ENCODE results near the gene ZNF730. TPM values are rescaled to one million over a fixed set of nuclear protein-coding genes. Genes with fewer than 3 reads are reported as not detected.
"Not testable (repeated sequence)": the region's sequence is repeated elsewhere in the genome, so short reads cannot be mapped to it uniquely, and the experiment has no call there.

The ZNF730 gene
- total RNA-seq, 4 donors from 2014 or later, result 6.3 TPM; not detected in 3

DNA sequence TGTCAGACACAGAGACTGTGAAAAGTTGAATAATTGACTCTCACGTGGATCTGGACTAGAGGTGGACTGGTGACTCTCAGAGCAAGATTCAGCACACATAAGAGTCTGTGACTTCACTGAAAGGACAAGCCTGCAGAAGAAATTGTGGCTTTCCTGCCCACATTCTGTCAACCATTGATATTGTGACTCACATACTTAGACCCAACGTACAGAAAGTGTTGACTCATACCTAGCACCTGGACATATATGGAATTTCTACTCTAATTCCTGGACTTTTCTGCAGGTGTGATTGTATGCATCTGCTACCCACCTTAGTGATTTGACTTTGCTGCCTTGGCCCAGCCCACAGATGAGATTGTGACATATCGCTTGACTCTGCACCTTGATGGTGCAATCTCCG, 15.6 kb upstream of the ZNF730 start:
- H3K4me3 ChIP-seq, result no peak overlapping the region
- H3K9me3 ChIP-seq, result peaks cover 0 to 16% (median 0%) of the 10 kb centered on the region in 4 donors
- 94 to 97% methylated on average over 4 of the region's 4 CpGs for WGBS, 2 donors
- no peaks in the 10 kb centered on the region for H3K36me3 ChIP-seq
- H3K27ac ChIP-seq, result no peak overlapping the region
- no peaks in the 10 kb centered on the region for H3K4me1 ChIP-seq
- TF ChIP-seq, protein P1, sequence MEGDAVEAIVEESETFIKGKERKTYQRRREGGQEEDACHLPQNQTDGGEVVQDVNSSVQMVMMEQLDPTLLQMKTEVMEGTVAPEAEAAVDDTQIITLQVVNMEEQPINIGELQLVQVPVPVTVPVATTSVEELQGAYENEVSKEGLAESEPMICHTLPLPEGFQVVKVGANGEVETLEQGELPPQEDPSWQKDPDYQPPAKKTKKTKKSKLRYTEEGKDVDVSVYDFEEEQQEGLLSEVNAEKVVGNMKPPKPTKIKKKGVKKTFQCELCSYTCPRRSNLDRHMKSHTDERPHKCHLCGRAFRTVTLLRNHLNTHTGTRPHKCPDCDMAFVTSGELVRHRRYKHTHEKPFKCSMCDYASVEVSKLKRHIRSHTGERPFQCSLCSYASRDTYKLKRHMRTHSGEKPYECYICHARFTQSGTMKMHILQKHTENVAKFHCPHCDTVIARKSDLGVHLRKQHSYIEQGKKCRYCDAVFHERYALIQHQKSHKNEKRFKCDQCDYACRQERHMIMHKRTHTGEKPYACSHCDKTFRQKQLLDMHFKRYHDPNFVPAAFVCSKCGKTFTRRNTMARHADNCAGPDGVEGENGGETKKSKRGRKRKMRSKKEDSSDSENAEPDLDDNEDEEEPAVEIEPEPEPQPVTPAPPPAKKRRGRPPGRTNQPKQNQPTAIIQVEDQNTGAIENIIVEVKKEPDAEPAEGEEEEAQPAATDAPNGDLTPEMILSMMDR (IDR thresholded peaks at IDR 0.05), result no peak
- no peak for TF ChIP-seq POLR2A (IDR thresholded peaks at IDR 0.05)
- no peak for TF ChIP-seq EP300 (IDR thresholded peaks at IDR 0.05)
- no peaks in the 10 kb centered on the region for H3K27me3 ChIP-seq
- no peak for DNase-seq (ENCODE audit: low spot score in 2 of 2)

DNA sequence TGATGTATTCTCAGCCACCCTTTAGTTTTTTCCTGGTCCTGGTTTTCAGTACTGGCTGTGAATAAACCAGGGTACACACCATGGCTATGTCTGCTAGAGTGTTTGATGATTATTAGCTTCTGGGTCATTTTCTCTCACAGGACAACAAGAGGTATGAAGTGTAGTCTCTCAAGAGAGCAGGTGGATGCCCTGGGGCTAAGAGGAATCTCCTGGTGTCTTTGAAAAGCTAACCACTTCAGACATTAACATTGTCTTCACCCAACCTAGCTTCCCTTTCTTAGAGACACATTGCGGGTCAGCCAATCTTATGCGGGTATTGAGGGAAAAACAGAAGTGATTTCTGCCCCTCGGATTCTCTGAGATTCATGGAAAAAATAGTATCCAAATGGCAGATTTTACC, 1.6 kb downstream of the ZNF730 start:
- TF ChIP-seq POLR2A (IDR thresholded peaks at IDR 0.05), result no peak
- TF ChIP-seq EP300 (IDR thresholded peaks at IDR 0.05), result no peak
- TF ChIP-seq, protein P1 (IDR thresholded peaks at IDR 0.05), result no peak
- no peak overlapping the region for H3K4me3 ChIP-seq
- H3K27ac ChIP-seq, result no peak overlapping the region
- H3K4me1 ChIP-seq, result peaks cover 0 to 5% (median 0%) of the 10 kb centered on the region in 4 donors
- 71 to 73% methylated on average over 3 of the region's 3 CpGs for WGBS, 2 donors
- H3K9me3 ChIP-seq, result peaks cover 0 to 2% (median 0%) of the 10 kb centered on the region in 4 donors
- no peak for DNase-seq (ENCODE audit: low spot score in 2 of 2)
- no peaks in the 10 kb centered on the region for H3K27me3 ChIP-seq
- no peaks in the 10 kb centered on the region for H3K36me3 ChIP-seq

DNA sequence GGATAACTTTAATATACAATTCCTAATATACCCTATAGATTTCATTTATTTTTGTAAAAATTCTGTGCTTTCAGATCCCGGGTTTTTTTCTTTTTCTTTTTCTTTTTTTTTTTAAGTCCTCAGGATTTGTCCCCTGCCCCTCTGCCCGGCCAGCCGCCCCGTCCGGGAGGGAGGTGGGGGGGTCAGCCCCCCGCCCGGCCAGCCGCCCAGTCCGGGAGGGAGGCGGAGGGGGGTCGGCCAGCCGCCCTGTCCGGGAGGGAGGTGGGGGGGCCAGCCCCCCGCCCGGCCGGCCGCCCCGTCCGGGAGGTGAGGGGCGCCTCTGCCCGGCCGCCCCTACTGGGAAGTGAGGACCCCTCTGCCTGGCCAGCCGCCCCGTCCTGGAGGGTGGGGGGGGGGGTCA, 17.4 kb downstream of the ZNF730 start:
- H3K4me3 ChIP-seq; DNase-seq (ENCODE audit: low spot score in 2 of 2): not testable (repeated sequence)
- 94 to 95% methylated on average over 9 to 10 of the region's 24 CpGs for WGBS, 2 donors

DNA sequence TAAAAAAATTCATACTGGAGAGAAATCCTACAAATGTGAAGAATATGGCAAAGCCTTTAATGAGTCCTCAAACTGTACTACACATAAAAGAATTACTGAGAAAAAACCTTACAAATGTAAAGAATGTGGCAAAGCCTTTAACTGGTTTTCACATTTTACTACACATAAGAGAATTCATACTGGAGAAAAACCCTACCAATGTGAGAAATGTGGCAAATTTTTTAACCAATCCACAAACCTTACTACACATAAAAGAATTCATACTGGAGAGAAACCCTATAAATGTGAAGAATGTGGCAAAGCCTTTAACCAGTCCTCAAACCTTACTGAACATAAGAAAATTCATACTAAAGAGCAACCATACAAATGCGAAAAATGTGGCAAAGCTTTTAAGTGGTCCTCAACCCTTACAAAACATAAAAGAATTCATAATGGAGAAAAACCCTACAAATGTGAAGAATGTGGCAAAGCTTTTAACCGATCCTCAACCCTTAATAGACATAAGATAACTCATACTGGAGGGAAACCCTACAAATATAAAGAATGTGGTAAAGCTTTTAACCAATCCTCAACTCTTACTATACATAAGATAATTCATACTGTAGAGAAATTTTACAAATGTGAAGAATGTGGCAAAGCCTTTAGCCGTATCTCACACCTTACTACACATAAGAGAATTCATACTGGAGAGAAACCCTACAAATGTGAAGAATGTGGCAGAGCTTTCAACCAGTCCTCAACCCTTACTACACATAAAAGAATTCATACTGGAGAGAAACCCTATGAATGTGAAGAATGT, 29.0 kb downstream of the ZNF730 start:
- Histone ChIP-seq H3K9me3 (peaks cover 0 to 51% (median 20%) of the 10 kb centered on the region in 4 donors), H3K4me3 (no peak overlapping the region), H3K27ac (no peak overlapping the region), H3K27me3 (no peaks in the 10 kb centered on the region), H3K4me1 (no peaks in the 10 kb centered on the region), H3K36me3 (no peaks in the 10 kb centered on the region)
- TF ChIP-seq, protein P1 (IDR thresholded peaks at IDR 0.05), result no peak
- no peak for DNase-seq (ENCODE audit: low spot score in 2 of 2)
- WGBS, 2 donors, result 89 to 94% methylated on average over 3 of the region's 3 CpGs

More for the DNA sequence above, 17.4 kb downstream of the ZNF730 start:
- not testable (repeated sequence) for H3K27ac ChIP-seq, H3K4me1 ChIP-seq, H3K36me3 ChIP-seq, H3K27me3 ChIP-seq
- H3K9me3 ChIP-seq, result peaks cover 0 to 17% (median 0%) of the 10 kb centered on the region in 4 donors

DNA sequence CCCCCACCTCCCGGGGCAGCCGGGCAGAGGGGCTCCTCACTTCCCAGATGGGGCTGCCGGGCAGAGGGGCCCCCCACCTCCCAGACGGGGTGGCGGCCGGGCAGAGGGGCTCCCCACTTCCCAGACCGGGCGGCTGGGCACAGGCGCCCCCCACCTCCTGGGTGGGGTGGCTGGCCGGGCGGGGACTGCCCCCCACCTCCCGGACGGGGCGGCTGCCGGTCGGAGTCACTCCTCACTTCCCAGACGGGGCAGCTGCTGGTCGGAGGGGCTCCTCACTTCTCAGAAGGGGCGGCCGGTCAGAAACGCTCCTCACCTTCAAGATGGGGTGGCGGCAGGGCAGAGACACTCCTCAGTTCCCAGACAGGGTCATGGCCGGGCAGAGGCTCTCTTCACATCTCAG, 43.9 kb downstream of the ZNF730 start:
- DNase-seq (ENCODE audit: low spot score in 2 of 2), result no peak
- no peak overlapping the region for H3K4me3 ChIP-seq
- TF ChIP-seq EP300 (IDR thresholded peaks at IDR 0.05), result no peak
- TF ChIP-seq, protein P1 (IDR thresholded peaks at IDR 0.05), result no peak
- no peak for TF ChIP-seq POLR2A (IDR thresholded peaks at IDR 0.05)
- no peaks in the 10 kb centered on the region for H3K27me3 ChIP-seq
- no peak overlapping the region for H3K27ac ChIP-seq
- 95 to 96% methylated on average over 17 to 23 of the region's 23 CpGs for WGBS, 2 donors
- no peaks in the 10 kb centered on the region for H3K4me1 ChIP-seq
- H3K36me3 ChIP-seq, result no peaks in the 10 kb centered on the region
- H3K9me3 ChIP-seq, result peaks cover 0 to 19% (median 0%) of the 10 kb centered on the region in 4 donors

DNA sequence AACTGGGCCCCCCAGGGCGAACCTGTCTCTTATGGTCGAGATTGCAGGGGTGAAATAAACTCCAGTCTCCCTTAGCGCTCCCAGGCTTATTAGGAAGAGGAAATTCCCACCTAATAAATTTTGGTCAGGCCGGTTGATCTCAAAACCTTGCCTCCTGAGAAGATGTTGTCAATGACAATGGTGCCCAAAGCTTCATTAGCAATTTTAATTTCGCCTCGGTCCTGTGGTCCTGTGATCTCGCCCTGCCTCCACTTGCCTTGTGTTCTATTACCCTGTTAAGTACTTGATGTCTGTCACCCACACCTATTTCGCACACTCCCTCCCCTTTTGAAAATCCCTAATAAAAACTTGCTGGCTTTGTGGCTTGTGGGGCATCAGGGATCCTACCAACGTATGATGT, 51.5 kb downstream of the ZNF730 start:
- 7 to 11% methylated on average over 9 of the region's 9 CpGs for WGBS, 2 donors
- DNase-seq (ENCODE audit: low spot score in 2 of 2), result not testable (repeated sequence)

More for the DNA sequence above, 51.5 kb downstream of the ZNF730 start:
- H3K4me1 ChIP-seq, H3K27me3 ChIP-seq, H3K27ac ChIP-seq, H3K36me3 ChIP-seq, H3K9me3 ChIP-seq, H3K4me3 ChIP-seq: not testable (repeated sequence)

All from tibial nerve (tissue), 4 donors.